IMR-90 (cell line): ENCODE data around the gene COL6A3. TPM values are rescaled to one million over a fixed set of nuclear protein-coding genes. Genes with fewer than 3 reads are reported as not detected.

Experiments used
- ATAC-seq: fragments of 200-7000 bp; cut with Tn5 transposase; 2 replicates; pipeline ENCODE4 v1.9.1; 2020; ENCODE audit warnings: low read depth, mild to moderate bottlenecking, moderate library complexity
- BruUV-seq: library from RNA; stranded (reverse); fragments of 400-500 nt; replicated peaks from 2 replicates; lab custom pipeline; 2021; lab: Mats Ljungman, UMichigan
- CTCF ChIA-PET: fragments of 300-600 bp; formaldehyde crosslinking; extraction: SDS; loops from one replicate; lab custom pipeline; 2021; ENCODE audit warnings: antibody characterized with exemption; lab: Yijun Ruan, JAX
- POLR2A ChIA-PET: fragments of 300-600 bp; sonication (Branson Sonifier 250); formaldehyde crosslinking; loops from one replicate; lab custom pipeline; 2022; ENCODE audit warnings: antibody characterized with exemption; ENCODE audit not compliant: unreplicated experiment; lab: Charles Lee
- DNase-seq: peaks from one replicate; pipeline ENCODE4 v3.0.0; 2013
- H2AFZ ChIP-seq: replicated peaks from 2 replicates; pipeline ENCODE3; 2013; ENCODE audit warnings: low read length, mild to moderate bottlenecking; ENCODE audit not compliant: poor library complexity
- H2AK5ac ChIP-seq: 2 replicates; pipeline ENCODE4 v1.6.1; 2013; ENCODE audit warnings: low read depth, low read length, inconsistent platforms
- H2AK9ac ChIP-seq: replicated peaks from 2 replicates; pipeline ENCODE3; 2013; ENCODE audit warnings: mild to moderate bottlenecking, low read depth, low read length, moderate library complexity; ENCODE audit not compliant: poor library complexity
- H2BK120ac ChIP-seq: 2 replicates; pipeline ENCODE4 v1.6.1; 2013; ENCODE audit warnings: low read depth, low read length, inconsistent platforms
- H2BK15ac ChIP-seq: 3 replicates; pipeline ENCODE4 v1.6.1; 2013; ENCODE audit warnings: low read depth, low read length, inconsistent platforms
- H2BK20ac ChIP-seq: 2 replicates; pipeline ENCODE4 v1.6.1; 2013; ENCODE audit warnings: low read depth, mild to moderate bottlenecking, inconsistent platforms, low read length, moderate library complexity
- H2BK5ac ChIP-seq: 2 replicates; pipeline ENCODE4 v1.6.1; 2013; ENCODE audit warnings: mild to moderate bottlenecking, low read depth, low read length, inconsistent platforms; ENCODE audit not compliant: poor library complexity, severe bottlenecking
- H3K14ac ChIP-seq: replicated peaks from 2 replicates; pipeline ENCODE4 v1.6.1; 2013; ENCODE audit warnings: low read depth, low read length, inconsistent platforms
- H3K18ac ChIP-seq: 2 replicates; pipeline ENCODE4 v1.6.1; 2013; ENCODE audit warnings: low read depth, low read length, control low read depth
- H3K23ac ChIP-seq: 2 replicates; pipeline ENCODE4 v1.6.1; 2013; ENCODE audit warnings: low read depth, low read length, inconsistent platforms
- H3K27ac ChIP-seq: 2 replicates; pipeline ENCODE4 v1.5.1; 2013; ENCODE audit warnings: mild to moderate bottlenecking, control low read depth, low read length; ENCODE audit not compliant: insufficient read depth
- H3K27me3 ChIP-seq: 2 replicates; pipeline ENCODE4 v1.6.1; 2013; ENCODE audit warnings: low read length; ENCODE audit not compliant: control insufficient read depth, insufficient read depth
- H3K36me3 ChIP-seq: 2 replicates; pipeline ENCODE4 v1.6.1; 2013; ENCODE audit warnings: low read length, mixed read lengths; ENCODE audit not compliant: control insufficient read depth, insufficient read depth
- H3K4ac ChIP-seq: 2 replicates; pipeline ENCODE4 v1.6.1; 2013; ENCODE audit warnings: low read depth, low read length, inconsistent platforms
- H3K4me1 ChIP-seq: 2 replicates; pipeline ENCODE4 v1.6.1; 2013; ENCODE audit warnings: low read length, mixed read lengths; ENCODE audit not compliant: control insufficient read depth, insufficient read depth
- H3K4me2 ChIP-seq: 2 replicates; pipeline ENCODE4 v1.6.1; 2013; ENCODE audit warnings: low read depth, mild to moderate bottlenecking, control low read depth, low read length, moderate library complexity
- H3K4me3 ChIP-seq: 2 replicates; pipeline ENCODE4 v1.5.1; 2013; ENCODE audit warnings: low read depth, mild to moderate bottlenecking, control low read depth, low read length, moderate library complexity; ENCODE audit not compliant: insufficient read depth
- H3K56ac ChIP-seq: 2 replicates; pipeline ENCODE4 v1.6.1; 2013; ENCODE audit warnings: low read length, inconsistent platforms; ENCODE audit not compliant: insufficient read depth; ENCODE audit errors: extremely low read depth
- H3K79me1 ChIP-seq, 2 experiments: 2 replicates each; pipeline ENCODE4 v1.6.1; 2013; ENCODE audit warnings: low read length in 2 of 2, inconsistent platforms in 1 of 2, low read depth in 1 of 2
- H3K9ac ChIP-seq: 2 replicates; pipeline ENCODE4 v1.6.1; 2013; ENCODE audit warnings: low read depth, low read length, control low read depth
- H3K9me1 ChIP-seq: 2 replicates; pipeline ENCODE4 v1.6.1; 2013; ENCODE audit warnings: low read length, inconsistent platforms; ENCODE audit not compliant: insufficient read depth
- H3K9me3 ChIP-seq: 2 replicates; pipeline ENCODE4 v1.6.1; 2013; ENCODE audit warnings: low read length; ENCODE audit not compliant: control insufficient read depth, insufficient read depth
- H4K20me1 ChIP-seq: 2 replicates; pipeline ENCODE4 v1.6.1; 2013; ENCODE audit warnings: low read length, inconsistent platforms; ENCODE audit not compliant: insufficient read depth
- H4K5ac ChIP-seq: 2 replicates; pipeline ENCODE4 v1.6.1; 2013; ENCODE audit warnings: mild to moderate bottlenecking, low read depth, low read length, control low read depth
- H4K8ac ChIP-seq, 2 experiments: 2 replicates each; pipeline ENCODE4 v1.6.1; 2013; ENCODE audit warnings: low read depth in 2 of 2, low read length in 2 of 2, control low read depth in 1 of 2, inconsistent platforms in 1 of 2
- H4K91ac ChIP-seq: 2 replicates; pipeline ENCODE4 v1.6.1; 2013; ENCODE audit warnings: low read depth, low read length, inconsistent platforms; ENCODE audit not compliant: insufficient read depth
- CEBPB ChIP-seq: IDR thresholded peaks from 2 replicates; pipeline ENCODE4 v1.6.1; 2012; ENCODE audit warnings: low read depth, low read length, improper control_type of control experiment
- POLR2A ChIP-seq: IDR thresholded peaks from 2 replicates; pipeline ENCODE4 v1.6.1; 2012; ENCODE audit warnings: mild to moderate bottlenecking, low read depth, low read length
- RCOR1 ChIP-seq: IDR thresholded peaks from 2 replicates; pipeline ENCODE4 v1.6.1; 2012; ENCODE audit warnings: mild to moderate bottlenecking, low read length, improper control_type of control experiment; ENCODE audit not compliant: insufficient replicate concordance
- SMC3 ChIP-seq: fragments of 150-350 bp; IDR thresholded peaks from 2 replicates; pipeline ENCODE4 v1.6.1; 2016; ENCODE audit warnings: low read depth, mild to moderate bottlenecking, antibody characterized with exemption, low read length, moderate library complexity
- WGBS, 2 experiments: methylation state at CpG; one replicate each; pipeline versions ENCODE4 v1.1.5 to v1.1.7; 2013; ENCODE audit warnings: missing lambda C conversion rate in 2 of 2; ENCODE audit not compliant: insufficient read length in 1 of 2; ENCODE audit errors: extremely low coverage in 2 of 2; 5-methylcytosine and 5-hydroxymethylcytosine counted together
- dilution Hi-C: fragments of 300-500 bp; cut with HindIII; formaldehyde crosslinking; loops from one replicate; pipeline ENCODE4 v1.14.3; 2018; ENCODE audit warnings: low sequenced_read_pairs; ENCODE audit not compliant: unreplicated experiment
- in situ Hi-C: fragments of 300-500 bp; cut with MboI; formaldehyde crosslinking; loops from 3 replicates; pipeline ENCODE4 v1.14.3; 2019; ENCODE audit warnings: low sequenced_read_pairs, inconsistent platforms, mixed read lengths
- intact Hi-C: fragments of 100-400 bp; cut with micrococcal nuclease; formaldehyde crosslinking; loops from 2 replicates; pipeline ENCODE4 v1.10.0; 2022
- polyA plus RNA-seq, 3 experiments: library from polyadenylated mRNA; depleted of rRNA; stranded (reverse); fragments of >200 nt; gene quantifications; 2 replicates each; pipeline ENCODE4 v1.2.3, GENCODE V29; 2012; ENCODE audit warnings: low replicate concordance in 1 of 3
- total RNA-seq: library from RNA; depleted of rRNA; stranded (reverse); fragments of >200 nt; gene quantifications from 2 replicates; pipeline ENCODE4 v1.2.3, GENCODE V29; 2012

Gene COL6A3
- total and polyA plus RNA-seq, 2 of the 4 experiments (the other 2 are of a cell fraction), result 964 to 1,855 TPM

GRCh38 chr2:237319086-237319820, 94.7 kb downstream of the COL6A3 start (continued):
- no peak for TF ChIP-seq SMC3
- no peak for TF ChIP-seq CEBPB

- intact Hi-C loops, result loop anchor here (10.0 kb wide), 1 partner anchor 222 kb away; no protein-coding TSS in a partner anchor
- no TSS peak for BruUV-seq
- Histone ChIP-seq H3K14ac (peak overlapping the region; percentile 97), H3K79me1 (peaks cover 0 to 22% of the 10 kb centered on the region in 2 experiments; a peak in 3 of 4 replicates), H3K36me3 (peaks cover 3% of the 10 kb centered on the region; the same call in 1 of the 2 replicates), H2AK5ac (peak overlapping the region; percentile 94), H3K4me3 (no peak overlapping the region), H2AK9ac (peak overlapping the region; percentile 13), H2BK20ac (peak overlapping the region; percentile 100), H2BK15ac (peak overlapping the region; percentile 99), H4K8ac (peak overlapping the region; percentile 95 to 98), H3K9me1 (peaks cover 22% of the 10 kb centered on the region), H2AFZ (no peak overlapping the region), H3K9me3 (no peaks in the 10 kb centered on the region), H3K4ac (peak overlapping the region; percentile 99), H4K20me1 (no peaks in the 10 kb centered on the region), H3K18ac (peak overlapping the region; percentile 100), H4K91ac (peak overlapping the region; percentile 98), H3K27ac (peak overlapping the region; percentile 95), H4K5ac (peak overlapping the region; percentile 98), H3K56ac (peak overlapping the region; percentile 99), H3K4me2 (peak overlapping the region; percentile 3; the same call in 1 of the 2 replicates), H3K4me1 (peaks cover 22% of the 10 kb centered on the region), H3K23ac (peak overlapping the region; percentile 98), H3K27me3 (no peaks in the 10 kb centered on the region), H2BK5ac (peak overlapping the region; percentile 97), H3K9ac (peak overlapping the region; percentile 77), H2BK120ac (peak overlapping the region; percentile 100)
- ChIA-PET CTCF (interaction anchor here (1.3 kb wide), 1 partner anchor 145 kb away, joined by 3 read pairs; no protein-coding TSS in a partner anchor), POLR2A (interaction anchor here (1.2 kb wide), 1 partner anchor 89 kb away, joined by 5 read pairs; no protein-coding TSS in a partner anchor)
- ATAC-seq, result no peak
- in situ Hi-C loops, result no loop called here
- no CpG with 5 or more reads among the region's 6 CpGs for WGBS, 2 experiments
- dilution Hi-C loops, result no loop called here
- DNase-seq, result no peak
- 0 out of 2 replicates have a peak, but pooled peaks have one; percentile 2 for TF ChIP-seq POLR2A
- TF ChIP-seq RCOR1, result no peak
Measured at GRCh38 chr2:237316339-237316738, 97.6 kb downstream of the COL6A3 start.
